K562 (cell line): ENCODE data around the gene EHMT2. TPM values are rescaled to one million over a fixed set of nuclear protein-coding genes. Genes with fewer than 3 reads are reported as not detected.

Experiments
- CBFA2T3 ChIP-seq: fragments of 450-650 bp; IDR thresholded peaks from 2 replicates; pipeline ENCODE4 v1.6.1; 2017
- CREB1 ChIP-seq, 2 experiments: sonication (generic) in 1 of 2; formaldehyde crosslinking in 1 of 2; IDR thresholded peaks; 2 replicates each; pipeline versions ENCODE4 v1.6.1 to v1.8.0; 2012 to 2022; ENCODE audit warnings: inconsistent platforms in 1 of 2, mild to moderate bottlenecking in 1 of 2, missing genetic modification reagents in 1 of 2, moderate library complexity in 1 of 2
- LARP7 ChIP-seq: fragments of 450-650 bp; IDR thresholded peaks from 2 replicates; pipeline ENCODE4 v1.6.1; 2016
- MCM3 ChIP-seq: fragments of 450-650 bp; IDR thresholded peaks from 2 replicates; pipeline ENCODE4 v1.6.1; 2016
- SAP30 ChIP-seq: fragments of 200-600 bp; sonication (generic); IDR thresholded peaks from 2 replicates; pipeline ENCODE4 v1.6.1; 2012; ENCODE audit warnings: borderline replicate concordance, low read depth, mild to moderate bottlenecking, moderate library complexity, low read length, control low read depth, inconsistent platforms; ENCODE audit not compliant: insufficient read depth, poor library complexity, severe bottlenecking
- SIN3A ChIP-seq, 2 experiments: fragments of 150-350 bp in 1 of 2; IDR thresholded peaks; 2 replicates each; pipeline ENCODE4 v1.6.1; 2011 to 2016; ENCODE audit warnings: borderline replicate concordance in 2 of 2, low read depth in 2 of 2, low read length in 2 of 2, mild to moderate bottlenecking in 2 of 2, moderate library complexity in 2 of 2; ENCODE audit not compliant: control insufficient read depth in 1 of 2
- TEAD2 ChIP-seq: fragments of 450-650 bp; IDR thresholded peaks from 2 replicates; pipeline ENCODE4 v1.6.1; 2016; ENCODE audit warnings: missing genetic modification characterization, control low read depth, missing compliant biosample characterization
- ZNF551 ChIP-seq: fragments of 250-450 bp; sonication (Bioruptor Pico); IDR thresholded peaks from 2 replicates; pipeline ENCODE4 v1.5.0; 2021; ENCODE audit warnings: mild to moderate bottlenecking, moderate library complexity
- polyA plus RNA-seq, 8 experiments: library from polyadenylated mRNA; depleted of rRNA in 4 of 8; stranded (reverse) in 5 of 8; unstranded in 3 of 8; fragments of >200 nt; fragmentation: Nextera tagmentation in 2 of 8; fragmentation: Illumina TruSeq in 1 of 8; extraction: Ambion mirVana in 2 of 8; extraction: Trizol in 1 of 8; gene quantifications; 2 replicates each; pipeline versions ENCODE4 v1.2.1 to v1.2.3, GENCODE V29; 2011 to 2014; ENCODE audit warnings: inconsistent platforms in 1 of 8, missing spikeins in 1 of 8
- total RNA-seq, 7 experiments: library from RNA; depleted of rRNA in 6 of 7; stranded (reverse); fragments of >200 nt in 6 of 7; fragmentation: Illumina TruSeq in 2 of 7; extraction: Trizol in 2 of 7; gene quantifications; 2 replicates each; pipeline versions ENCODE4 v1.2.1 to v1.2.3, GENCODE V29; 2011 to 2021; ENCODE audit warnings: low replicate concordance in 1 of 7
- TF ChIP-seq, protein P1 (sequence below): fragments of 200-800 bp; sonication (Bioruptor generic); IDR thresholded peaks from 2 replicates; pipeline ENCODE4 v1.6.1; 2016; ENCODE audit warnings: missing genetic modification characterization, missing compliant biosample characterization
- TF ChIP-seq, protein P2 (sequence below), 2 experiments: fragments of 450-650 bp in 1 of 2; IDR thresholded peaks; 2 replicates each; pipeline ENCODE4 v1.6.1; 2011 to 2017; ENCODE audit warnings: low read depth in 2 of 2, antibody characterized with exemption in 1 of 2, borderline replicate concordance in 1 of 2, low read length in 1 of 2, mild to moderate bottlenecking in 1 of 2, mixed read lengths in 1 of 2; ENCODE audit not compliant: control insufficient read depth in 1 of 2
- TF ChIP-seq, protein P3 (sequence below): fragments of 250-450 bp; sonication (Bioruptor Pico); IDR thresholded peaks from 2 replicates; pipeline ENCODE4 v1.5.0; 2021; ENCODE audit warnings: mild to moderate bottlenecking, moderate library complexity

EHMT2 gene
- total and polyA plus RNA-seq, 9 of the 15 experiments (the other 6 are each of a cell fraction or from before 2014, with no cell fraction given) = 2.1 to 63.8 (median 38.5) TPM

DNA sequence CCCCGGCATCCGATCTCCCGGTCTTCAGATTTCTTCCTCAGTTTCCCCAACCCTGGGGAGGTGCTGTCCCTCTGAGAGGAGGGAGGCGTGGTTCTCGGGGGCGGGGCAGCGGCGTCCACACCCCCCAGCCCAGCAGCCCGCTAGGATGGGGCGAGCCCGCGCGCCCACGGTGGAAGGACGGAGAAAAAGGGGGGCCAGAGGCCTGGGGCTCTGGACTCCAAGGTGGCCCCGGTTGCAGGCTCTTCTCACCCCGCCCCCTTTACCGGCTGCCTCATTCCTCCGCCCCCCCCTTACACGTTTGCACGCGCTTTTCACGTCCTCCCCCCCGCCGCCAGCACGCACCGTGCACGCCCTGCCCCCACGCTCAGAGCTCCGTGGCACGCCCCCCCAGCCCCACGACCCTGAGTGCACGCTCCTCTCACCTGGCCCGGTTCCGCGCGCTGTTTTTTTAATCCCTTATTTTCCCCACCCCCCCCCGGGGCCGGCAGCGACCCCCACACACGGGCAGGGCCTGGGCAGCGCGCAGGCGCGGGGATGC is 4.0 kb upstream of the EHMT2 start (continued):
- TF ChIP-seq, protein P1, sequence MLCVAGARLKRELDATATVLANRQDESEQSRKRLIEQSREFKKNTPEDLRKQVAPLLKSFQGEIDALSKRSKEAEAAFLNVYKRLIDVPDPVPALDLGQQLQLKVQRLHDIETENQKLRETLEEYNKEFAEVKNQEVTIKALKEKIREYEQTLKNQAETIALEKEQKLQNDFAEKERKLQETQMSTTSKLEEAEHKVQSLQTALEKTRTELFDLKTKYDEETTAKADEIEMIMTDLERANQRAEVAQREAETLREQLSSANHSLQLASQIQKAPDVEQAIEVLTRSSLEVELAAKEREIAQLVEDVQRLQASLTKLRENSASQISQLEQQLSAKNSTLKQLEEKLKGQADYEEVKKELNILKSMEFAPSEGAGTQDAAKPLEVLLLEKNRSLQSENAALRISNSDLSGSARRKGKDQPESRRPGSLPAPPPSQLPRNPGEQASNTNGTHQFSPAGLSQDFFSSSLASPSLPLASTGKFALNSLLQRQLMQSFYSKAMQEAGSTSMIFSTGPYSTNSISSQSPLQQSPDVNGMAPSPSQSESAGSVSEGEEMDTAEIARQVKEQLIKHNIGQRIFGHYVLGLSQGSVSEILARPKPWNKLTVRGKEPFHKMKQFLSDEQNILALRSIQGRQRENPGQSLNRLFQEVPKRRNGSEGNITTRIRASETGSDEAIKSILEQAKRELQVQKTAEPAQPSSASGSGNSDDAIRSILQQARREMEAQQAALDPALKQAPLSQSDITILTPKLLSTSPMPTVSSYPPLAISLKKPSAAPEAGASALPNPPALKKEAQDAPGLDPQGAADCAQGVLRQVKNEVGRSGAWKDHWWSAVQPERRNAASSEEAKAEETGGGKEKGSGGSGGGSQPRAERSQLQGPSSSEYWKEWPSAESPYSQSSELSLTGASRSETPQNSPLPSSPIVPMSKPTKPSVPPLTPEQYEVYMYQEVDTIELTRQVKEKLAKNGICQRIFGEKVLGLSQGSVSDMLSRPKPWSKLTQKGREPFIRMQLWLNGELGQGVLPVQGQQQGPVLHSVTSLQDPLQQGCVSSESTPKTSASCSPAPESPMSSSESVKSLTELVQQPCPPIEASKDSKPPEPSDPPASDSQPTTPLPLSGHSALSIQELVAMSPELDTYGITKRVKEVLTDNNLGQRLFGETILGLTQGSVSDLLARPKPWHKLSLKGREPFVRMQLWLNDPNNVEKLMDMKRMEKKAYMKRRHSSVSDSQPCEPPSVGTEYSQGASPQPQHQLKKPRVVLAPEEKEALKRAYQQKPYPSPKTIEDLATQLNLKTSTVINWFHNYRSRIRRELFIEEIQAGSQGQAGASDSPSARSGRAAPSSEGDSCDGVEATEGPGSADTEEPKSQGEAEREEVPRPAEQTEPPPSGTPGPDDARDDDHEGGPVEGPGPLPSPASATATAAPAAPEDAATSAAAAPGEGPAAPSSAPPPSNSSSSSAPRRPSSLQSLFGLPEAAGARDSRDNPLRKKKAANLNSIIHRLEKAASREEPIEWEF (CRISPR knock-in tag) = no peak
- TF ChIP-seq LARP7 = no peak
- TF ChIP-seq TEAD2 (tag) = no peak
- TF ChIP-seq SAP30 = peak; percentile 61
- no peak for TF ChIP-seq CBFA2T3
- TF ChIP-seq CREB1 (IDR thresholded peaks at IDR 0.05) = peak; percentile 2; the same call in 1 of the 2 replicates
- TF ChIP-seq CREB1 (CRISPR knock-in tag; IDR thresholded peaks at IDR 0.05) = peak; percentile 21; the same call in 1 of the 2 replicates
- TF ChIP-seq MCM3 = no peak
- TF ChIP-seq, protein P2, sequence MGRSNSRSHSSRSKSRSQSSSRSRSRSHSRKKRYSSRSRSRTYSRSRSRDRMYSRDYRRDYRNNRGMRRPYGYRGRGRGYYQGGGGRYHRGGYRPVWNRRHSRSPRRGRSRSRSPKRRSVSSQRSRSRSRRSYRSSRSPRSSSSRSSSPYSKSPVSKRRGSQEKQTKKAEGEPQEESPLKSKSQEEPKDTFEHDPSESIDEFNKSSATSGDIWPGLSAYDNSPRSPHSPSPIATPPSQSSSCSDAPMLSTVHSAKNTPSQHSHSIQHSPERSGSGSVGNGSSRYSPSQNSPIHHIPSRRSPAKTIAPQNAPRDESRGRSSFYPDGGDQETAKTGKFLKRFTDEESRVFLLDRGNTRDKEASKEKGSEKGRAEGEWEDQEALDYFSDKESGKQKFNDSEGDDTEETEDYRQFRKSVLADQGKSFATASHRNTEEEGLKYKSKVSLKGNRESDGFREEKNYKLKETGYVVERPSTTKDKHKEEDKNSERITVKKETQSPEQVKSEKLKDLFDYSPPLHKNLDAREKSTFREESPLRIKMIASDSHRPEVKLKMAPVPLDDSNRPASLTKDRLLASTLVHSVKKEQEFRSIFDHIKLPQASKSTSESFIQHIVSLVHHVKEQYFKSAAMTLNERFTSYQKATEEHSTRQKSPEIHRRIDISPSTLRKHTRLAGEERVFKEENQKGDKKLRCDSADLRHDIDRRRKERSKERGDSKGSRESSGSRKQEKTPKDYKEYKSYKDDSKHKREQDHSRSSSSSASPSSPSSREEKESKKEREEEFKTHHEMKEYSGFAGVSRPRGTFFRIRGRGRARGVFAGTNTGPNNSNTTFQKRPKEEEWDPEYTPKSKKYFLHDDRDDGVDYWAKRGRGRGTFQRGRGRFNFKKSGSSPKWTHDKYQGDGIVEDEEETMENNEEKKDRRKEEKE (IDR thresholded peaks at IDR 0.05; ENCODE audit: borderline replicate concordance in 1 of 2, control insufficient read depth in 1 of 2, low read depth in 2 of 2, low read length in 1 of 2) = no peak
- TF ChIP-seq, protein P3, sequence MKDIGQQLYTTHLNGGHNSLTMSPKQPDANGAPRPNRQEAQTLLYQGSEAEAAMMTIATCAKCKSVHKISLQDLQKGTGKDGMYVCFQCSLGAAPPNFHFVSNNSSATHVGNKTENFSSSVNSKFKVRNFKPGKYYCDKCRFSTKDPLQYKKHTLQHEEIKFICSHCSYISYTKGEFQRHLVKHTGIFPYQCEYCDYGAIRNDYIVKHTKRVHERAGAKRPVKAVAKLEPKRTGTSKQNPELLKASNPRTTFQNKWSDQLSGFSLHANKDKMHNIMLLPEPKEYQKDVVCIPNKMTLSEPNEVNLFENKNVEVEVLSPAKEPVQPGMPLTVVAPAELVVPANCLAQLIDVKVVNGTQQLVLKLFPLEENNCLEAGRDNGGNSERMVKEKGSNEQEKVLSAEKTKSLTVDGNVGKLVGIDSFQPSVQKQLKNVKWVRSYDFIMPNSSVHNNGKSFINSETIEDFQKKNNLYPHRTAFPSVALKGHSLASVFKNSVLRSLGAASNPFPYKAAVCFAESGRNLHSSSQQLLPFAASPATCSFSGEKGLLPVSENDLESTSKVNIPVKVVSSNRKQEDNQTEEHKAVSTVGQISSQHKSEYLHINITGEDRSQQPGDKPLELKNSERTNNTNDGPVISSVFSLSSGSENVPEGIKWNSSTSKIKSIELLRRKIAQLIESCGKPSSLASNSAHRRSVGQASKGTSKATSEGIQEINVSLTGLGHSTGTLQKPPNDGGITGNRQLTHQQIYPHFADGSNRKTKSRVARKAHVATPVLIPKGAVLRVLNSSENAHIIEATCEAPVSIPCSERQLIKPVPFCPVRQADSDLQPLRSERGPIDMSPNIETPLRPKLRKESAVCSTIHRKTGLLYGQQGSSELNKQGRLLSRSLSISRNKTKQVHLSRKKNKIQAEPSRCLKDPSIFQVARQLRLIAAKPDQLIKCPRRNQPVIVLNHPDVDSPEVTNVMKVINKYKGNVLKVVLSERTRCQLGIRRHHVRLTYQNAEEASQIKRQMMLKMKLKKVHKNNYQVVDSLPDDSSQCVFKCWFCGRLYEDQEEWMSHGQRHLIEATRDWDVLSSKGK (CRISPR knock-in tag) = no peak
- TF ChIP-seq SIN3A (IDR thresholded peaks at IDR 0.05; ENCODE audit: borderline replicate concordance in 2 of 2, control insufficient read depth in 1 of 2, low read depth in 2 of 2, low read length in 2 of 2) = peak in 1 of 2 experiments; percentile 69; a peak in 2 of 4 replicates
- TF ChIP-seq ZNF551 (CRISPR knock-in tag) = no peak
